ENCODE results near the gene SMAD5.

The SMAD5 gene

DNA sequence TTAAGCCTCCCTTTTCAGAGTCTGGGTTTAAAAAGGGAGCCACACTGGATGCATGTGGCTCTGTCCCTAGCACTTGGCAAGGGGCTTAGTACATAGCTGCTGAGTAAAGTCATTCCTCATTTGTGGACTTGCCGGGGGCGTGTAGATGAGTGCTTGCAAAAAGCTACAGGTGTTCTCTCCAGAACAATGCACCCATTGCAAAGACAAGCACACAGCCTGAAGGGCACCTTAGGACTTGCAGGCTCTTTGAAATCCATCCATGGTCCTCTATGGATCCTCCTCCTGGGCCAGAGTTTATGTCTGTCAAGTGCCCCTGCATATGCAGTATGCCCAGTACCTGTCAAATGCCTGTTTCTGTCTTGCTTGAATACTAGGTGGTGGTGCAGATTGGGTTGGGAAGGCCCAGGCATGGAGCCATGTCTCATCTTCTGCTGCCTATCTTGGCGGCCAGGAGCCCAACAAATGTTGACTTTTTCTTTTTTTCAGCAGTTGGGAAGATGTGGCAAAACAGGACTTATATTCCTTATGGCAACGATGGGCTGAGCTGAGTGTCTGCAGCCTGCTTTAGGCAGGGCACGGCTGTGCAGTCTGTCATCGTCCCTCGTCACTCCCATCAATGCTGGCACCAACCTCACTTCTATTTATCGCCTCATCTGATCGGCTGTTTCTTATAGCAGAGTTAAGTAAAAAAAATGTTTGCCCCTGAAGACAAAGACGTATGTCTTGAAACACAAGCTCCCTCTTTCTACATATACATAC, 78.8 kb downstream of the SMAD5 start:
- Histone ChIP-seq H3K27ac (ENCODE audit: extremely low read depth, low read depth, low read length) (no peak overlapping the region), H3K36me3 (ENCODE audit: control insufficient read depth in 2 of 2, insufficient read depth in 1 of 2, low read length in 2 of 2) (no peaks in the 10 kb centered on the region), H3K4me3 (ENCODE audit: low read depth, low read length) (no peak overlapping the region), H3K4me1 (ENCODE audit: control insufficient read depth, insufficient read depth, low read length) (no peaks in the 10 kb centered on the region), H3K9me3 (ENCODE audit: control insufficient read depth, insufficient read depth, low read depth, low read length) (no peaks in the 10 kb centered on the region)
- ChIA-PET CTCF (interaction anchor here (0.5 to 2.9 kb wide), 50 partner anchors 11 to 1794 kb away, joined by 3 to 43 read pairs (median 5); partner anchors contain the start of gene SLC25A48), POLR2A (interaction anchor here (1.4 kb wide), 1 partner anchor 153 kb away, joined by 3 read pairs; no protein-coding TSS in a partner anchor)
- TF ChIP-seq SETDB1 (IDR thresholded peaks at IDR 0.05; ENCODE audit: insufficient read length, low read length) (no peak), ZNF292 (tag by site-specific recombination; IDR thresholded peaks at IDR 0.05; ENCODE audit: borderline replicate concordance, low read depth) (no peak), SCRT2 (tag by site-specific recombination; IDR thresholded peaks at IDR 0.05) (peak; percentile 55; the same call in 1 of the 2 replicates), ZNF354C (tag by site-specific recombination; IDR thresholded peaks at IDR 0.05; ENCODE audit: borderline replicate concordance, low read depth) (no peak), ZNF600 (tag by site-specific recombination; IDR thresholded peaks at IDR 0.05) (no peak), ZBTB17 (tag by site-specific recombination; IDR thresholded peaks at IDR 0.05) (no peak), ZFP69B (tag by site-specific recombination; IDR thresholded peaks at IDR 0.05) (no peak), ZNF571 (tag by site-specific recombination; IDR thresholded peaks at IDR 0.05) (no peak), SCRT1 (tag by site-specific recombination; IDR thresholded peaks at IDR 0.05; ENCODE audit: borderline replicate concordance) (0 out of 2 replicates have a peak, but pooled peaks have one; percentile 31)

- ChIA-PET CTCF (interaction anchor here (0.5 to 2.9 kb wide), 54 partner anchors 12 to 1793 kb away, joined by 3 to 43 read pairs (median 5); partner anchors contain the start of gene SLC25A48), POLR2A (interaction anchor here (1.4 kb wide), 1 partner anchor 154 kb away, joined by 3 read pairs; no protein-coding TSS in a partner anchor)
- Histone ChIP-seq H3K9me3 (ENCODE audit: control insufficient read depth, insufficient read depth, low read depth, low read length) (no peaks in the 10 kb centered on the region), H3K4me1 (ENCODE audit: control insufficient read depth, insufficient read depth, low read length) (no peaks in the 10 kb centered on the region), H3K4me3 (ENCODE audit: low read depth, low read length) (no peak overlapping the region), H3K27ac (ENCODE audit: extremely low read depth, low read depth, low read length) (no peak overlapping the region), H3K36me3 (ENCODE audit: control insufficient read depth in 2 of 2, insufficient read depth in 1 of 2, low read length in 2 of 2) (no peaks in the 10 kb centered on the region)
- TF ChIP-seq ZNF112 (tag by site-specific recombination; IDR thresholded peaks at IDR 0.05) (no peak), ZNF223 (tag by site-specific recombination; IDR thresholded peaks at IDR 0.05) (no peak), ZNF157 (tag by site-specific recombination; IDR thresholded peaks at IDR 0.05) (no peak), TRIM28 (IDR thresholded peaks at IDR 0.05; ENCODE audit: borderline replicate concordance, low read length) (no peak), ZNF391 (tag by site-specific recombination; IDR thresholded peaks at IDR 0.05; ENCODE audit: borderline replicate concordance, low read depth) (no peak), SCRT1 (tag by site-specific recombination; IDR thresholded peaks at IDR 0.05; ENCODE audit: borderline replicate concordance) (no peak), SCRT2 (tag by site-specific recombination; IDR thresholded peaks at IDR 0.05) (no peak), ZBTB44 (tag by site-specific recombination; IDR thresholded peaks at IDR 0.05) (no peak), ZNF561 (tag by site-specific recombination; IDR thresholded peaks at IDR 0.05; ENCODE audit: borderline replicate concordance) (no peak), ZNF654 (tag by site-specific recombination; IDR thresholded peaks at IDR 0.05; ENCODE audit: low read depth) (peak; percentile 79), ZNF433 (tag by site-specific recombination; IDR thresholded peaks at IDR 0.05; ENCODE audit: low read depth) (no peak), ZNF184 (tag by site-specific recombination; IDR thresholded peaks at IDR 0.05) (no peak), ZSCAN16 (tag by site-specific recombination; IDR thresholded peaks at IDR 0.05) (no peak), ZBTB21 (tag by site-specific recombination; IDR thresholded peaks at IDR 0.05) (no peak), ZFP37 (tag by site-specific recombination; IDR thresholded peaks at IDR 0.05) (no peak), ZNF677 (tag by site-specific recombination; IDR thresholded peaks at IDR 0.05) (no peak), ZNF660 (tag by site-specific recombination; IDR thresholded peaks at IDR 0.05) (peak; percentile 32; the same call in 1 of the 2 replicates), ZNF514 (tag by site-specific recombination; IDR thresholded peaks at IDR 0.05) (no peak)
- TF ChIP-seq, protein P1, sequence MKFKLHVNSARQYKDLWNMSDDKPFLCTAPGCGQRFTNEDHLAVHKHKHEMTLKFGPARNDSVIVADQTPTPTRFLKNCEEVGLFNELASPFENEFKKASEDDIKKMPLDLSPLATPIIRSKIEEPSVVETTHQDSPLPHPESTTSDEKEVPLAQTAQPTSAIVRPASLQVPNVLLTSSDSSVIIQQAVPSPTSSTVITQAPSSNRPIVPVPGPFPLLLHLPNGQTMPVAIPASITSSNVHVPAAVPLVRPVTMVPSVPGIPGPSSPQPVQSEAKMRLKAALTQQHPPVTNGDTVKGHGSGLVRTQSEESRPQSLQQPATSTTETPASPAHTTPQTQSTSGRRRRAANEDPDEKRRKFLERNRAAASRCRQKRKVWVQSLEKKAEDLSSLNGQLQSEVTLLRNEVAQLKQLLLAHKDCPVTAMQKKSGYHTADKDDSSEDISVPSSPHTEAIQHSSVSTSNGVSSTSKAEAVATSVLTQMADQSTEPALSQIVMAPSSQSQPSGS (tag by site-specific recombination; IDR thresholded peaks at IDR 0.05; ENCODE audit: low read depth), result no peak
- TF ChIP-seq, protein P2, sequence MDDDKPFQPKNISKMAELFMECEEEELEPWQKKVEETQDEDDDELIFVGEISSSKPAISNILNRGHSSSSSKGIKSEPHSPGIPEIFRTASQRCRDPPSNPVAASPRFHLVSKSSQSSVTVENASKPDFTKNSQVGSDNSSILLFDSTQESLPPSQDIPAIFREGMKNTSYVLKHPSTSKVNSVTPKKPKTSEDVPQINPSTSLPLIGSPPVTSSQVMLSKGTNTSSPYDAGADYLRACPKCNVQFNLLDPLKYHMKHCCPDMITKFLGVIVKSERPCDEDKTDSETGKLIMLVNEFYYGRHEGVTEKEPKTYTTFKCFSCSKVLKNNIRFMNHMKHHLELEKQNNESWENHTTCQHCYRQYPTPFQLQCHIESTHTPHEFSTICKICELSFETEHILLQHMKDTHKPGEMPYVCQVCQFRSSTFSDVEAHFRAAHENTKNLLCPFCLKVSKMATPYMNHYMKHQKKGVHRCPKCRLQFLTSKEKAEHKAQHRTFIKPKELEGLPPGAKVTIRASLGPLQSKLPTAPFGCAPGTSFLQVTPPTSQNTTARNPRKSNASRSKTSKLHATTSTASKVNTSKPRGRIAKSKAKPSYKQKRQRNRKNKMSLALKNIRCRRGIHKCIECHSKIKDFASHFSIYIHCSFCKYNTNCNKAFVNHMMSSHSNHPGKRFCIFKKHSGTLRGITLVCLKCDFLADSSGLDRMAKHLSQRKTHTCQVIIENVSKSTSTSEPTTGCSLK (tag by site-specific recombination; IDR thresholded peaks at IDR 0.05), result no peak
Measured at GRCh38 chr5:136212252-136212721, 79.6 kb downstream of the SMAD5 start.

Measured in HEK293 (cell line).